Measurements from ENCODE around the gene EIF1AX.

DNA sequence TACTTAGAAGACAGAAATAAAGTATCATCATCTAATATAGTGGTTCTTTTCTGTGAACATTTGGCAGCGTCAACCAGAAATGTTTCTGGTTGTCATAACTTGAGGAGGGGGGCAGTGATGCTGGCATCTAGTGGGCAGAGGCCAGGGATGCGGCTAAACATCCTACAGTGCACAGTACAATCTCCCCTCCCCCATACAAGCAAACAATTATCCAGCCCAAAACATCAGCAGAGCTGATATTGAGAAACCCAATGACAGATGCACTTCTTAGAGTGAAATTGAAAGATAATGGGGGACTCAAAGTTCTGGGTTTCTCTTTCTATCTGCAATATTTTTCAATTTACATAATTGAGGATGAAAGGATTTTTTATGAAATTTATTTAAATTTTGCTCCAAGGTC lies 1.9 kb upstream of the EIF1AX start:
- TF ChIP-seq, protein P1, sequence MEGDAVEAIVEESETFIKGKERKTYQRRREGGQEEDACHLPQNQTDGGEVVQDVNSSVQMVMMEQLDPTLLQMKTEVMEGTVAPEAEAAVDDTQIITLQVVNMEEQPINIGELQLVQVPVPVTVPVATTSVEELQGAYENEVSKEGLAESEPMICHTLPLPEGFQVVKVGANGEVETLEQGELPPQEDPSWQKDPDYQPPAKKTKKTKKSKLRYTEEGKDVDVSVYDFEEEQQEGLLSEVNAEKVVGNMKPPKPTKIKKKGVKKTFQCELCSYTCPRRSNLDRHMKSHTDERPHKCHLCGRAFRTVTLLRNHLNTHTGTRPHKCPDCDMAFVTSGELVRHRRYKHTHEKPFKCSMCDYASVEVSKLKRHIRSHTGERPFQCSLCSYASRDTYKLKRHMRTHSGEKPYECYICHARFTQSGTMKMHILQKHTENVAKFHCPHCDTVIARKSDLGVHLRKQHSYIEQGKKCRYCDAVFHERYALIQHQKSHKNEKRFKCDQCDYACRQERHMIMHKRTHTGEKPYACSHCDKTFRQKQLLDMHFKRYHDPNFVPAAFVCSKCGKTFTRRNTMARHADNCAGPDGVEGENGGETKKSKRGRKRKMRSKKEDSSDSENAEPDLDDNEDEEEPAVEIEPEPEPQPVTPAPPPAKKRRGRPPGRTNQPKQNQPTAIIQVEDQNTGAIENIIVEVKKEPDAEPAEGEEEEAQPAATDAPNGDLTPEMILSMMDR (IDR thresholded peaks at IDR 0.05 in 8 of 11, conservative IDR thresholded peaks at IDR 0.05 in 3 of 11), result no peak
- no peak for TF ChIP-seq POLR2A (IDR thresholded peaks at IDR 0.05)
